Right lobe of liver (tissue), 6 donors: ENCODE results near the gene CNTN5. TPM values are rescaled to one million over a fixed set of nuclear protein-coding genes. Genes with fewer than 3 reads are reported as not detected.
"Not testable (repeated sequence)": the region's sequence is repeated elsewhere in the genome, so short reads cannot be mapped to it uniquely, and the experiment has no call there.

Experiments used
- ATAC-seq, 4 donors: fragments of 200-7000 bp; cut with Tn5 transposase; one replicate each; pipeline ENCODE4 v1.9.1; 2020; ENCODE audit warnings: mild to moderate bottlenecking in 4 of 4, moderate library complexity in 4 of 4
- DNase-seq, 3 donors: peaks; one replicate each; pipeline ENCODE4 v3.0.0-alpha.2; 2020
- H3K27ac ChIP-seq, 3 donors: fragments of 200-600 bp; one replicate each; pipeline ENCODE4 v1.8.0; 2022
- H3K27me3 ChIP-seq, 2 donors: fragments of 200-600 bp; one replicate each; pipeline ENCODE4 v1.8.0; 2022
- H3K36me3 ChIP-seq, 4 donors: fragments of 200-600 bp; sonication (generic) in 1 of 4; one replicate each; pipeline versions ENCODE4 v1.5.1 to v1.8.0; 2017 to 2022; ENCODE audit warnings: control low read depth in 1 of 4
- H3K4me1 ChIP-seq, 4 donors: fragments of 200-600 bp; sonication (generic) in 1 of 4; one replicate each; pipeline versions ENCODE4 v1.5.1 to v1.8.0; 2017 to 2022; ENCODE audit warnings: control low read depth in 1 of 4
- H3K4me3 ChIP-seq, 3 donors: fragments of 200-600 bp; one replicate each; pipeline ENCODE4 v1.8.0; 2022
- H3K9me3 ChIP-seq, 4 donors: fragments of 200-600 bp; sonication (generic) in 1 of 4; one replicate each; pipeline versions ENCODE4 v1.5.1 to v1.8.0; 2017 to 2022; ENCODE audit warnings: control low read depth in 1 of 4
- CTCF ChIP-seq, 4 donors: fragments of 200-600 bp in 3 of 4; fragments of 450-650 bp in 1 of 4; IDR thresholded peaks; one replicate each; pipeline versions ENCODE4 v1.5.1 to v1.8.0; 2016 to 2022; ENCODE audit warnings: antibody characterized with exemption in 4 of 4, mild to moderate bottlenecking in 2 of 4
- POLR2A ChIP-seq: fragments of 450-650 bp; IDR thresholded peaks from one replicate; pipeline ENCODE4 v1.6.1; 2017; ENCODE audit warnings: antibody characterized with exemption, mild to moderate bottlenecking
- WGBS: methylation state at CpG from one replicate; pipeline ENCODE4 v1.1.6; 2018; ENCODE audit warnings: low coverage, low lambda C conversion rate; ENCODE audit not compliant: insufficient coverage; ENCODE audit errors: missing lambda C conversion rate; 5-methylcytosine and 5-hydroxymethylcytosine counted together
- intact Hi-C, 2 donors: fragments of 100-400 bp; cut with DNase I; formaldehyde crosslinking; loops; one replicate each; pipeline versions ENCODE4 v1.11.2 to v1.14.1; 2022
- total RNA-seq, 6 experiments: library from RNA; depleted of rRNA in 2 of 6; stranded (reverse); fragments of >200 nt in 2 of 6; fragmentation: NEBNext Ultra II Directional in 3 of 6; extraction: Animal tissue kit (Norgen Biotek cat#: 25700) in 3 of 6; gene quantifications; one replicate each; pipeline versions ENCODE4 v1.1.0 to v1.2.4, GENCODE V29; 2016 to 2023
- donor health status: DM: no; HTN: yes; CAD: no.
- donor health status: DM: no; HTN: no; CAD: no.
- donor health status: DM: no; HTN: no; CAD: no.
- donor health status: DM: no; HTN: yes; CAD: no.
- donor health status: DM: no; HTN: yes; CAD: no.

The CNTN5 gene
- total RNA-seq, 6 experiments from 2014 or later, result 0.13 to 0.19 TPM; not detected in 4

- Histone ChIP-seq H3K9me3 (no peaks in the 10 kb centered on the region), H3K36me3 (no peaks in the 10 kb centered on the region), H3K4me1 (no peaks in the 10 kb centered on the region), H3K4me3 (no peak overlapping the region), H3K27me3 (no peaks in the 10 kb centered on the region), H3K27ac (no peak overlapping the region)
- DNase-seq, result no peak
- intact Hi-C loops, result no loop called here
- no peak for ATAC-seq
- TF ChIP-seq POLR2A (no peak), CTCF (IDR thresholded peaks at IDR 0.05) (no peak)
- WGBS, result 46% methylated on average over 3 of the region's 4 CpGs
These were observed 1214.3 kb downstream of the CNTN5 start for GRCh38 chr11:100235085-100235484.

GRCh38 chr11:100240025-100240539, 1219.3 kb downstream of the CNTN5 start:
- H3K4me1 ChIP-seq, result no peaks in the 10 kb centered on the region
- DNase-seq (no peak), ATAC-seq (no peak)
- TF ChIP-seq POLR2A, result no peak
- no peak for TF ChIP-seq CTCF (IDR thresholded peaks at IDR 0.05)
- intact Hi-C loops, result no loop called here
- no peaks in the 10 kb centered on the region for H3K27me3 ChIP-seq
- no peak overlapping the region for H3K27ac ChIP-seq
- H3K4me3 ChIP-seq, result no peak overlapping the region
- no peaks in the 10 kb centered on the region for H3K36me3 ChIP-seq
- H3K9me3 ChIP-seq, result no peaks in the 10 kb centered on the region
- 68% methylated on average over 5 of the region's 5 CpGs for WGBS

GRCh38 chr11:100247704-100248103, 1227.0 kb downstream of the CNTN5 start:
- ATAC-seq (no peak), DNase-seq (no peak)
- Histone ChIP-seq H3K27me3 (no peaks in the 10 kb centered on the region), H3K9me3 (no peaks in the 10 kb centered on the region), H3K4me3 (no peak overlapping the region), H3K36me3 (no peaks in the 10 kb centered on the region), H3K27ac (no peak overlapping the region), H3K4me1 (no peaks in the 10 kb centered on the region)
- 86% methylated on average over 1 of the region's 1 CpG for WGBS
- TF ChIP-seq CTCF (IDR thresholded peaks at IDR 0.05) (no peak), POLR2A (no peak)
- intact Hi-C loops, result no loop called here

GRCh38 chr11:100257238-100257803, 1236.6 kb downstream of the CNTN5 start:
- intact Hi-C loops, DNase-seq, ATAC-seq: not testable (repeated sequence)

GRCh38 chr11:100269516-100269915, 1248.8 kb downstream of the CNTN5 start:
- H3K27ac ChIP-seq, result no peak overlapping the region
- 38% methylated on average over 1 of the region's 1 CpG for WGBS
- intact Hi-C loops, result no loop called here

More at GRCh38 chr11:100257238-100257803, 1236.6 kb downstream of the CNTN5 start:
- not testable (repeated sequence) for H3K27ac ChIP-seq, H3K36me3 ChIP-seq, H3K4me3 ChIP-seq, H3K4me1 ChIP-seq, H3K27me3 ChIP-seq, H3K9me3 ChIP-seq
- WGBS, result 52% methylated on average over 2 of the region's 6 CpGs

More at GRCh38 chr11:100269516-100269915, 1248.8 kb downstream of the CNTN5 start:
- TF ChIP-seq POLR2A (no peak), CTCF (IDR thresholded peaks at IDR 0.05) (no peak)
- ATAC-seq (no peak), DNase-seq (no peak)
- Histone ChIP-seq H3K4me3 (no peak overlapping the region), H3K36me3 (no peaks in the 10 kb centered on the region), H3K9me3 (no peaks in the 10 kb centered on the region), H3K27me3 (no peaks in the 10 kb centered on the region), H3K4me1 (no peaks in the 10 kb centered on the region)
